Neutrophil (primary cell): Measurements from ENCODE around the gene LCMT1.
"Not testable (repeated sequence)": the region's sequence is repeated elsewhere in the genome, so short reads cannot be mapped to it uniquely, and the experiment has no call there.

ENCODE experiments used
- H3K27ac ChIP-seq: fragments of 200-600 bp; sonication (generic); 2 replicates; pipeline ENCODE4 v1.5.1; 2016; ENCODE audit warnings: mild to moderate bottlenecking, moderate library complexity
- H3K27me3 ChIP-seq: fragments of 200-600 bp; sonication (generic); 2 replicates; pipeline ENCODE4 v1.6.0; 2016; ENCODE audit warnings: mild to moderate bottlenecking
- H3K36me3 ChIP-seq: fragments of 200-600 bp; sonication (generic); 2 replicates; pipeline ENCODE4 v1.5.1; 2017
- H3K4me1 ChIP-seq, 2 experiments: fragments of 200-600 bp in 1 of 2; sonication (generic) in 1 of 2; 1 replicate in 1 of 2; 2 replicates in 1 of 2; pipeline versions ENCODE4 v1.5.1 to v1.6.1; 2013 to 2016; ENCODE audit warnings: low read depth in 1 of 2, low read length in 1 of 2, mild to moderate bottlenecking in 1 of 2, moderate library complexity in 1 of 2; ENCODE audit not compliant: control insufficient read depth in 1 of 2, insufficient read depth in 1 of 2
- H3K4me3 ChIP-seq, 2 experiments: fragments of 200-600 bp in 1 of 2; sonication (generic) in 1 of 2; 1 replicate in 1 of 2; 2 replicates in 1 of 2; pipeline ENCODE4 v1.5.1; 2013 to 2016; ENCODE audit warnings: low read depth in 1 of 2, low read length in 1 of 2, mild to moderate bottlenecking in 1 of 2, moderate library complexity in 1 of 2
- H3K9me3 ChIP-seq: fragments of 200-600 bp; sonication (generic); 2 replicates; pipeline ENCODE4 v1.5.1; 2016
- TF ChIP-seq, protein P1 (sequence below): fragments of 200-600 bp; sonication (generic); IDR thresholded peaks from 2 replicates; pipeline ENCODE4 v1.5.1; 2016; ENCODE audit warnings: antibody characterized with exemption

LCMT1 gene

DNA sequence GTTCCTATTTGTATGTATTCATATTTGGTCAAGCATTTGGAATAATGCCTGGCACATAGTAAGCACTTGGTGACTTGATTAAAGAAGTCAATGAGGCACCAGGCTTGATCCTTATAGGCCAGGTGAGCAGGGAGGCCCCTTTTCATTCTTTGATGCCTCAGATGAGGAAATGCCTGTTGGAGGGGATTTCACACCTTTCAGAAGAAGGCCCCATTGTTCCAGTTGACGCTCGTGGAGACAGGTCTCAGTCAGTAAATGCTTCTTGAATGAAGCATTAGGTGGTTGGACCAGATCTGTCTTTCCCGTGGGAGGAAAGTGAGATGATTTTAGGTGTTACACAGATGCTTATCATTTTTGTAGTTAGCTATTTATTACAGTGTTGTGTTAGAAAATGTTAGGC, 13.0 kb downstream of the LCMT1 start:
- Histone ChIP-seq H3K9me3 (no peaks in the 10 kb centered on the region), H3K27ac (no peak overlapping the region), H3K36me3 (peaks cover 19% of the 10 kb centered on the region), H3K27me3 (no peaks in the 10 kb centered on the region), H3K4me1 (no peaks in the 10 kb centered on the region), H3K4me3 (no peak overlapping the region)
- TF ChIP-seq, protein P1, sequence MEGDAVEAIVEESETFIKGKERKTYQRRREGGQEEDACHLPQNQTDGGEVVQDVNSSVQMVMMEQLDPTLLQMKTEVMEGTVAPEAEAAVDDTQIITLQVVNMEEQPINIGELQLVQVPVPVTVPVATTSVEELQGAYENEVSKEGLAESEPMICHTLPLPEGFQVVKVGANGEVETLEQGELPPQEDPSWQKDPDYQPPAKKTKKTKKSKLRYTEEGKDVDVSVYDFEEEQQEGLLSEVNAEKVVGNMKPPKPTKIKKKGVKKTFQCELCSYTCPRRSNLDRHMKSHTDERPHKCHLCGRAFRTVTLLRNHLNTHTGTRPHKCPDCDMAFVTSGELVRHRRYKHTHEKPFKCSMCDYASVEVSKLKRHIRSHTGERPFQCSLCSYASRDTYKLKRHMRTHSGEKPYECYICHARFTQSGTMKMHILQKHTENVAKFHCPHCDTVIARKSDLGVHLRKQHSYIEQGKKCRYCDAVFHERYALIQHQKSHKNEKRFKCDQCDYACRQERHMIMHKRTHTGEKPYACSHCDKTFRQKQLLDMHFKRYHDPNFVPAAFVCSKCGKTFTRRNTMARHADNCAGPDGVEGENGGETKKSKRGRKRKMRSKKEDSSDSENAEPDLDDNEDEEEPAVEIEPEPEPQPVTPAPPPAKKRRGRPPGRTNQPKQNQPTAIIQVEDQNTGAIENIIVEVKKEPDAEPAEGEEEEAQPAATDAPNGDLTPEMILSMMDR, result no peak

DNA sequence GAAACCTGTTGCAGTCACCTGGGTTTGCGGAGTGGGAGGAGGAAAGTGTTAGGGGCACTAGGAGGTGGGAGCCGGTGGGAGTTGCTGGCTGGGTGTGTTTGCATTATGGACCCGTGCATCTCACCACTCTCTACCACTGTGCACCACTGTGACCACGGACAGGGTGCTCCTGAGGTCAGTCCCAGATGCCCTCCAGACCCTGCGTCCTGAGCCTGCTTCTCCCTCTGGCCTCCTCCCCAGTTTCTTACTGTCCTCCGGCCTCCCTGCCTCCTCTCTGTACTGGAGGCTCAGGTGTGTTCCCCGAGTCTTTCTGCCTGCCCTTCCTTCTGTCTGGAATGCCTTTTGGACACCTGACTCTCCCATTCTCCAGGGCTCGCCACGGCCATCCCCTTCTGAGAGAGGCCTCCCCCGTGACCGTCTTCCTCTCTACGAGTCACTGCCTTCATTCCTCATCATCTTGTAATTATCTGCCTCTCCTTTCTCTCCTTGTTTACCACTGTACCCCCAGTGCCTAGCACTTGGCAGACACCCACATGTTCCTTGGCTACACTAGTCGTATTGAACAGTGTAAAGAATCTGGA, 14.6 kb downstream of the LCMT1 start:
- H3K4me3 ChIP-seq, H3K4me1 ChIP-seq, H3K27me3 ChIP-seq, H3K9me3 ChIP-seq, H3K27ac ChIP-seq: not testable (repeated sequence)
- H3K36me3 ChIP-seq, result peaks cover 28% of the 10 kb centered on the region

GRCh38 chr16:25126820-25127232, 15.3 kb downstream of the LCMT1 start:
- Histone ChIP-seq H3K27me3 (no peaks in the 10 kb centered on the region), H3K36me3 (peaks cover 30% of the 10 kb centered on the region), H3K4me3 (no peak overlapping the region), H3K27ac (no peak overlapping the region), H3K4me1 (no peaks in the 10 kb centered on the region), H3K9me3 (no peaks in the 10 kb centered on the region)
- TF ChIP-seq, protein P1, result no peak

DNA sequence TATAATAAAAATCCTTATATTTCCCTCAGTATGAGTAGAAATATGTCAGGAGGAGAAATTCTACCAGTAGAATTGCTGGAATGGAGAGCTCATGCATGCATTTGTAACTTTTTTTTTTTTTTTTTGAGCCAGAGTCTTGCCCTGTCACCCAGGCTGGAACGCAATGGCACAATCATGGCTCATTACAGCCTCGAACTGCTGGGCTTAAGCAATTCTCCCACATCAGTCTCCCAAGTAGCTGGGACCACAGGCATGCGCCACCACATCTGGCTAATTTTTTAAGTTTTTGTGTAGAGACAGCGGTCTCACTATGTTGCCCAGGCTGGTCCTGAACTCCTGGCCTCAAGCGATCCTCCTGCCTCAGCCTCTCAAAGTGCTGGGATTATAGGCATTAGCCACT, 21.2 kb downstream of the LCMT1 start:
- not testable (repeated sequence) for H3K27me3 ChIP-seq, H3K27ac ChIP-seq, H3K9me3 ChIP-seq, H3K4me1 ChIP-seq, H3K4me3 ChIP-seq
- H3K36me3 ChIP-seq, result peaks cover 67% of the 10 kb centered on the region

- H3K9me3 ChIP-seq, result no peaks in the 10 kb centered on the region
- no peaks in the 10 kb centered on the region for H3K4me1 ChIP-seq
- no peaks in the 10 kb centered on the region for H3K27me3 ChIP-seq
- TF ChIP-seq, protein P1, result no peak
- peaks cover 69% of the 10 kb centered on the region for H3K36me3 ChIP-seq
- no peak overlapping the region for H3K4me3 ChIP-seq
- no peak overlapping the region for H3K27ac ChIP-seq
These were observed 22.7 kb downstream of the LCMT1 start for GRCh38 chr16:25134166-25134700.

DNA sequence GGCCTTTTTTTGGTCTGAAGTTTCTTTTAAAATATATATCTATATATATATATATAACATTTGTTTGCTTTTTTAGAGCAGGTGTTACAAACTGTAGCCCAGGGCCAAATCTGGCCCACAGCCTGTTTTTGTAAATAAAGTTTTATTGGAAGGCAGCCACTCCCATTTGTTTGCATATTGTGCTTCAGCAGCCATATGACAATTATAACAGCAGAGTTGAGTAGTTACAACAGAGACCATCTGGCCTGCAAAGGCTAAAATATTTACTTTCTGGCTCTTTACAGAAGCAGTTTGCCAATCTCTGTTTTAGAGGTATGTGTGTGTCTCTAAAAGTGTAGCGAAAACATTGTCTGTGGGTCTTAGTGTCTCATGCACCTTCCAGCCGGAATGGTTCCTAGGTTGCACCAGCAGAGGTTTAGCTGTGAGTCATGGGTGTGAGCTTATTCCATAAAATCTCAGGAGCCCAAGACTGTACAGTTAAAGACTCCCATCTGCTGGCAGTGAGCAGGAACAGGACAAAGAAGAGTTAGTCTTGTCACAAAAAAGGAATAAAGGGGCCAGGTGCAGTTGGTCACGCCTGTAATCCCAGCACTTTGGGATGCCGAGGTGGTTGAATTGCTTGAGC, 23.8 kb downstream of the LCMT1 start:
- Histone ChIP-seq H3K36me3 (peaks cover 71% of the 10 kb centered on the region), H3K27me3 (no peaks in the 10 kb centered on the region), H3K27ac (no peak overlapping the region), H3K4me3 (no peak overlapping the region), H3K9me3 (no peaks in the 10 kb centered on the region), H3K4me1 (no peaks in the 10 kb centered on the region)
- TF ChIP-seq, protein P1, result no peak
